Measurements from ENCODE around the gene TBC1D10A.

DNA sequence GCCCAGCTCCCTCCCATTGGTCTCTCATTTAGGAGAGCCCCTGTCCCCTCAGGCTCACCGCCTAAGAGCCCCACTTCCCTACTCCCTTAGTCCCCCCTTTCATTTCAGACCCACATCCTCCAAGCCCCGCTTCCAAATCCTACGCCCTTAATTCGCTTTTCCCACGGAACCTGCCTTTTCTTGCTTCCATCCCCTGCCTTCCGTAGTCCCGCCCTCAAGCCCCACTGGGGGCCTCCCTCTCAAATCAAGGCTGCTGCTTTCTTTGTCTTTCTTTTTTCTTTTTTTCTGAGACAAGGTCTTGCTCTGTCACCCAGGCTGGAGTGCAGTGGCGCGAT is 30.5 kb upstream of the TBC1D10A start:
- TF ChIP-seq, protein P1, sequence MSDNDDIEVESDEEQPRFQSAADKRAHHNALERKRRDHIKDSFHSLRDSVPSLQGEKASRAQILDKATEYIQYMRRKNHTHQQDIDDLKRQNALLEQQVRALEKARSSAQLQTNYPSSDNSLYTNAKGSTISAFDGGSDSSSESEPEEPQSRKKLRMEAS (IDR thresholded peaks at IDR 0.05), result no peak
- TF ChIP-seq, protein P2, sequence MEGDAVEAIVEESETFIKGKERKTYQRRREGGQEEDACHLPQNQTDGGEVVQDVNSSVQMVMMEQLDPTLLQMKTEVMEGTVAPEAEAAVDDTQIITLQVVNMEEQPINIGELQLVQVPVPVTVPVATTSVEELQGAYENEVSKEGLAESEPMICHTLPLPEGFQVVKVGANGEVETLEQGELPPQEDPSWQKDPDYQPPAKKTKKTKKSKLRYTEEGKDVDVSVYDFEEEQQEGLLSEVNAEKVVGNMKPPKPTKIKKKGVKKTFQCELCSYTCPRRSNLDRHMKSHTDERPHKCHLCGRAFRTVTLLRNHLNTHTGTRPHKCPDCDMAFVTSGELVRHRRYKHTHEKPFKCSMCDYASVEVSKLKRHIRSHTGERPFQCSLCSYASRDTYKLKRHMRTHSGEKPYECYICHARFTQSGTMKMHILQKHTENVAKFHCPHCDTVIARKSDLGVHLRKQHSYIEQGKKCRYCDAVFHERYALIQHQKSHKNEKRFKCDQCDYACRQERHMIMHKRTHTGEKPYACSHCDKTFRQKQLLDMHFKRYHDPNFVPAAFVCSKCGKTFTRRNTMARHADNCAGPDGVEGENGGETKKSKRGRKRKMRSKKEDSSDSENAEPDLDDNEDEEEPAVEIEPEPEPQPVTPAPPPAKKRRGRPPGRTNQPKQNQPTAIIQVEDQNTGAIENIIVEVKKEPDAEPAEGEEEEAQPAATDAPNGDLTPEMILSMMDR (IDR thresholded peaks at IDR 0.05 in 2 of 3, conservative IDR thresholded peaks at IDR 0.05 in 1 of 3; ENCODE audit: borderline replicate concordance in 1 of 3, insufficient read depth in 1 of 3, low read depth in 2 of 3, low read length in 2 of 3), result no peak

Data from HCT116 (cell line).